GM21529 (cell line): ENCODE measurements around the gene PCDHB16.
"Not testable (repeated sequence)": the region's sequence is repeated elsewhere in the genome, so short reads cannot be mapped to it uniquely, and the experiment has no call there.

Source experiments
- ATAC-seq: cut with Tn5 transposase; IDR thresholded peaks from one replicate; pipeline ENCODE4 v1.9.1; 2021; ENCODE audit not compliant: unreplicated experiment

Gene PCDHB16

DNA sequence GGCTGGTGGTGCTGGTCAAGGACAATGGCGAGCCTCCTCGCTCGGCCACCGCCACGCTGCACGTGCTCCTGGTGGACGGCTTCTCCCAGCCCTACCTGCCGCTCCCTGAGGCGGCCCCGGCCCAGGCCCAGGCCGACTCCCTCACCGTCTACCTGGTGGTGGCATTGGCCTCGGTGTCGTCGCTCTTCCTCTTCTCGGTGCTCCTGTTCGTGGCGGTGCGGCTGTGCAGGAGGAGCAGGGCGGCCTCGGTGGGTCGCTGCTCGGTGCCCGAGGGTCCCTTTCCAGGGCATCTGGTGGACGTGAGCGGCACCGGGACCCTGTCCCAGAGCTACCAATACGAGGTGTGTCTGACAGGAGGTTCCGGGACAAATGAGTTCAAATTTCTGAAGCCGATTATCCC, 43.2 kb downstream of the PCDHB16 start:
- not testable (repeated sequence) for ATAC-seq

DNA sequence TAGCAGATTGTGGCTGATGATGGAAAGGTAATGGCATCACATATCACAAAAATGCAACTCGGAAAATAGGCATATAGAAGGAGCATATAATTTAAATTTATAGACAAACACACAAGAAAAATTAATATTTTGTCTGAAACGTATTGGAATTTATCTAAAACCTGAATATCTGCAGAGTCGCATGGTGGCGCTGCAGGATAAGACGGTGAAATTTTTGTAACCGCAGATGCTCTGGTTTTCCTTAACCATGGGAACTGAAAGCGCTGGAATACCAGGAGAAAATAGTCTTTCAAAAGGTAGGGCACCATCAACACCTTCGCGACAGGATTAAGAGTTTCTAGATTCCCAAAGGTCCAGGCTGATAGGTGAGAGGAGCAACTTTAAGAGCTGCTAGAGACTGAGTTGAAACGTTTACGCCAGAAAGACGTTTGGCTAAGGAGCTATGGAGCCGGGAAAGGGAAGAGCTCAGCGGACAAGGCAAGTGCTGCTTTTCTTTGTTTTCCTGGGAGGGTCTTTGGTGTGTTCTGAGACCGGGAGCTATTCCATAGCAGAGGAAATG, 52.0 kb downstream of the PCDHB16 start:
- no peak for ATAC-seq
